Chondrocyte (in vitro differentiated cells): ENCODE data around the gene FBXL12. TPM values are rescaled to one million over a fixed set of nuclear protein-coding genes. Genes with fewer than 3 reads are reported as not detected.

Experiments used
- DNase-seq: peaks from one replicate; pipeline ENCODE4 v3.0.0; 2021; ENCODE audit warnings: mixed read lengths, low spot score
- H3K27ac Mint-ChIP-seq: one replicate; pipeline ENCODE4 v1.8.0; 2021; ENCODE audit warnings: mild to moderate bottlenecking, moderate library complexity, mixed read lengths; ENCODE audit not compliant: unreplicated experiment
- H3K27me3 Mint-ChIP-seq: 2 replicates; pipeline ENCODE4 v1.8.0; 2021; ENCODE audit warnings: low read depth, mixed read lengths
- H3K36me3 Mint-ChIP-seq: 2 replicates; pipeline ENCODE4 v1.8.0; 2021; ENCODE audit warnings: low read depth, mixed read lengths
- H3K4me1 Mint-ChIP-seq: 2 replicates; pipeline ENCODE4 v1.8.0; 2021; ENCODE audit warnings: low read depth, mild to moderate bottlenecking, mixed read lengths
- H3K4me3 Mint-ChIP-seq: one replicate; pipeline ENCODE4 v1.8.0; 2021; ENCODE audit warnings: mild to moderate bottlenecking, moderate library complexity, mixed read lengths; ENCODE audit not compliant: unreplicated experiment
- H3K9me3 Mint-ChIP-seq: 2 replicates; pipeline ENCODE4 v1.8.0; 2021; ENCODE audit warnings: low read depth, mixed read lengths
- total RNA-seq: library from RNA; stranded (reverse); gene quantifications from 3 replicates; pipeline ENCODE4 v1.2.1, GENCODE V29; 2021
- TF ChIP-seq, protein P1 (sequence below): fragments of 200-600 bp; sonication (generic); IDR thresholded peaks from 2 replicates; pipeline ENCODE4 v1.5.0; 2021; ENCODE audit warnings: antibody characterized with exemption, mild to moderate bottlenecking, moderate library complexity

FBXL12 gene
- total RNA-seq, 1 donor from 2014 or later, result 26.7 TPM

GRCh38 chr19:9797871-9798270 lies 21.0 kb downstream of the FBXL12 start:
- Mint-ChIP-seq H3K9me3 (no peaks in the 10 kb centered on the region), H3K4me3 (no peak overlapping the region), H3K36me3 (no peaks in the 10 kb centered on the region)

GRCh38 chr19:9796113-9796773 lies 22.6 kb downstream of the FBXL12 start:
- H3K4me3 Mint-ChIP-seq, result no peak overlapping the region
- TF ChIP-seq, protein P1, sequence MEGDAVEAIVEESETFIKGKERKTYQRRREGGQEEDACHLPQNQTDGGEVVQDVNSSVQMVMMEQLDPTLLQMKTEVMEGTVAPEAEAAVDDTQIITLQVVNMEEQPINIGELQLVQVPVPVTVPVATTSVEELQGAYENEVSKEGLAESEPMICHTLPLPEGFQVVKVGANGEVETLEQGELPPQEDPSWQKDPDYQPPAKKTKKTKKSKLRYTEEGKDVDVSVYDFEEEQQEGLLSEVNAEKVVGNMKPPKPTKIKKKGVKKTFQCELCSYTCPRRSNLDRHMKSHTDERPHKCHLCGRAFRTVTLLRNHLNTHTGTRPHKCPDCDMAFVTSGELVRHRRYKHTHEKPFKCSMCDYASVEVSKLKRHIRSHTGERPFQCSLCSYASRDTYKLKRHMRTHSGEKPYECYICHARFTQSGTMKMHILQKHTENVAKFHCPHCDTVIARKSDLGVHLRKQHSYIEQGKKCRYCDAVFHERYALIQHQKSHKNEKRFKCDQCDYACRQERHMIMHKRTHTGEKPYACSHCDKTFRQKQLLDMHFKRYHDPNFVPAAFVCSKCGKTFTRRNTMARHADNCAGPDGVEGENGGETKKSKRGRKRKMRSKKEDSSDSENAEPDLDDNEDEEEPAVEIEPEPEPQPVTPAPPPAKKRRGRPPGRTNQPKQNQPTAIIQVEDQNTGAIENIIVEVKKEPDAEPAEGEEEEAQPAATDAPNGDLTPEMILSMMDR, result peak; percentile 89
- peak overlapping the region; percentile 57 for H3K27ac Mint-ChIP-seq
- H3K27me3 Mint-ChIP-seq, result no peaks in the 10 kb centered on the region
- H3K36me3 Mint-ChIP-seq, result no peaks in the 10 kb centered on the region
- peaks cover 19% of the 10 kb centered on the region for H3K4me1 Mint-ChIP-seq
- H3K9me3 Mint-ChIP-seq, result no peaks in the 10 kb centered on the region
- no peak for DNase-seq

More at GRCh38 chr19:9797871-9798270, 21.0 kb downstream of the FBXL12 start:
- Mint-ChIP-seq H3K4me1 (peaks cover 16% of the 10 kb centered on the region), H3K27me3 (no peaks in the 10 kb centered on the region), H3K27ac (peak overlapping the region; percentile 65)
- TF ChIP-seq, protein P1, result no peak
- DNase-seq, result no peak

GRCh38 chr19:9793071-9793591 lies 25.7 kb downstream of the FBXL12 start:
- Mint-ChIP-seq H3K4me3 (peak overlapping the region; percentile 90), H3K9me3 (no peaks in the 10 kb centered on the region), H3K4me1 (peaks cover 27% of the 10 kb centered on the region), H3K36me3 (no peaks in the 10 kb centered on the region), H3K27ac (peak overlapping the region; percentile 79), H3K27me3 (no peaks in the 10 kb centered on the region)
- TF ChIP-seq, protein P1, result no peak
- DNase-seq, result no peak

DNA sequence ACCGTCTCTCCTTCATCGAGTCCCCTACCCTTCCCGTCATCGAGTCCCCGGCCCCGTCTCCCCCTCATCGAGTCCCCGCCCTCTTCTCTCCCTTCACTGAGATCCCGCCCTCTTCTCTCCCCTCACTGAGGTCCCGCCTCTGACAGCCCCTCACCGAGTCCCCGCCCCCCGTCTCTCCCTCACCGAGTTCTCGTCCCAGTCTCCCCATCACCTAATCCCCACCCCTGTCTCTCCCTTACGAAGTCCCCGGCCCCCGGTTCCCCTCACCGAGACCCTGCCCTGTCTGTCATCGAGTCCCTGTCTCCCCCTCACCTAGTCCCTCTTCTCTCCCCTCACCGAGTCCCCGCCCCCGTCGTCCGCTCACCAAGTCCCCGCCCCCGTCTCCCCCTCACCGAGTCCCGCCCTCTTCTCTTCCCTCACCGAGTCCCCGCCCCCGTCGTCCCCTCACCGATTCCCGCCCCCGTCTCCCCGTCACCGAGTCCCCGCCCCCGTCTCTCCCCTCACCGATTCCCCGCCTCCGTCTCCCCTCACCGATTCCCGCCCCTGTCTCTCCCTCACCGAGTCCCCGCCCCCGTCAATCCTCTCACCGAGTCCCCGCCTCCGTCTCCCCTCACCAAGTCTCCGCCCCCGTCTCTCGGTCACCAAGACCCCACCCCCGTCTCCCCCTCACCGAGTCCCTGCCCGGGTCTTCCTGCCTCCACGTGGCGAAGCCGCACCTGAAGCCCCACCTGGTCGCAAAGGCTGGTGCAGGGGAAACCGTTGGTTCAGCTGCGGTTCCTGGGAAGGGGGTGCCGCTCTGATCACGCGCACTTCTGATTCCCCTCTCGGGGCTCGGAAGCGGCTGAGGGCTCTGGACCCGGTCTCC lies 26.4 kb downstream of the FBXL12 start:
- no peaks in the 10 kb centered on the region for H3K36me3 Mint-ChIP-seq

More for the DNA sequence above, 26.4 kb downstream of the FBXL12 start:
- Mint-ChIP-seq H3K27ac (peak overlapping the region; percentile 98), H3K9me3 (no peaks in the 10 kb centered on the region), H3K4me1 (peaks cover 27% of the 10 kb centered on the region), H3K27me3 (no peaks in the 10 kb centered on the region), H3K4me3 (peak overlapping the region; percentile 90)
- TF ChIP-seq, protein P1, result no peak
- peak; percentile 97 for DNase-seq
